Erythroblast (primary cell): ENCODE data around the gene RBCK1.
A peak's percentile ranks its signal among the peaks of the same experiment; 100 is the strongest.
"Not testable (repeated sequence)": the region's sequence is repeated elsewhere in the genome, so short reads cannot be mapped to it uniquely, and the experiment has no call there.

Source experiments
- DNase-seq, 2 experiments: peaks; one replicate each; lab custom pipeline; 2025; lab: John Stamatoyannopoulos, UW
- GATA1 ChIP-seq: IDR thresholded peaks from 2 replicates; pipeline ENCODE4 v1.6.1; 2011; ENCODE audit warnings: low read depth, mild to moderate bottlenecking, control low read depth, low read length, moderate library complexity
- POLR2A ChIP-seq: IDR thresholded peaks from 2 replicates; pipeline ENCODE4 v1.6.1; 2011; ENCODE audit warnings: mild to moderate bottlenecking, low read length

The RBCK1 gene

GRCh38 chr20:382291-383115 lies 25.6 kb upstream of the RBCK1 start:
- TF ChIP-seq GATA1 (no peak), POLR2A (peak; percentile 42)
- no peak for DNase-seq

GRCh38 chr20:383889-384288 lies 24.2 kb upstream of the RBCK1 start:
- no peak for TF ChIP-seq POLR2A
- DNase-seq = no peak

- TF ChIP-seq POLR2A (no peak), GATA1 (no peak)
- DNase-seq = peak in 1 of 2 experiments; percentile 52
Observed at GRCh38 chr20:384723-385122, 23.4 kb upstream of the RBCK1 start.

GRCh38 chr20:385448-385847 lies 22.7 kb upstream of the RBCK1 start:
- no peak for DNase-seq
- TF ChIP-seq GATA1 = no peak
- TF ChIP-seq POLR2A = no peak

GRCh38 chr20:386634-387033 lies 21.5 kb upstream of the RBCK1 start:
- not testable (repeated sequence) for DNase-seq

GRCh38 chr20:387520-387919 lies 20.6 kb upstream of the RBCK1 start:
- no peak for DNase-seq
- TF ChIP-seq POLR2A = no peak
- no peak for TF ChIP-seq GATA1

- no peak for TF ChIP-seq GATA1
- DNase-seq = no peak
Observed at GRCh38 chr20:388034-388994, 19.8 kb upstream of the RBCK1 start.

GRCh38 chr20:389220-389619 lies 18.9 kb upstream of the RBCK1 start:
- no peak for DNase-seq
- no peak for TF ChIP-seq POLR2A
- TF ChIP-seq GATA1 = no peak

- TF ChIP-seq GATA1 = no peak
- no peak for TF ChIP-seq POLR2A
- DNase-seq = no peak
Observed at GRCh38 chr20:391041-391711, 16.9 kb upstream of the RBCK1 start.

- not testable (repeated sequence) for DNase-seq
Observed at GRCh38 chr20:393296-393695, 14.8 kb upstream of the RBCK1 start.

GRCh38 chr20:396252-396618 lies 11.9 kb upstream of the RBCK1 start:
- TF ChIP-seq GATA1 = no peak
- no peak for TF ChIP-seq POLR2A
- DNase-seq = no peak

- no peak for DNase-seq
- no peak for TF ChIP-seq POLR2A
- no peak for TF ChIP-seq GATA1
Observed at GRCh38 chr20:396619-397431, 11.3 kb upstream of the RBCK1 start.
